A673 (cell line): ENCODE results near the gene WIF1. TPM values are rescaled to one million over a fixed set of nuclear protein-coding genes. Genes with fewer than 3 reads are reported as not detected.

Experiments used
- BruUV-seq: library from RNA; stranded (reverse); fragments of 400-500 nt; replicated peaks from 2 replicates; lab custom pipeline; 2021; lab: Mats Ljungman, UMichigan
- CTCF ChIA-PET: fragments of 300-600 bp; sonication (Branson Sonifier 250); formaldehyde crosslinking; loops from one replicate; lab custom pipeline; 2022; ENCODE audit warnings: antibody characterized with exemption; lab: Charles Lee
- POLR2A ChIA-PET: fragments of 300-600 bp; sonication (Branson Sonifier 250); formaldehyde crosslinking; loops from one replicate; lab custom pipeline; 2022; ENCODE audit warnings: antibody characterized with exemption; ENCODE audit not compliant: low non-redundant PET; lab: Charles Lee
- DNase-seq: peaks from one replicate; pipeline ENCODE4 v3.0.0-alpha.2; 2015; ENCODE audit warnings: low spot score
- H3K27ac ChIP-seq: fragments of 200-600 bp; sonication (generic); 2 replicates; pipeline ENCODE4 v1.5.1; 2016; ENCODE audit warnings: mixed run types, low read depth, mild to moderate bottlenecking, mixed read lengths, antibody characterized with exemption, low read length; ENCODE audit not compliant: poor library complexity, severe bottlenecking
- H3K27me3 ChIP-seq: fragments of 200-600 bp; sonication (generic); replicated peaks from 2 replicates; pipeline ENCODE4 v1.6.1; 2017; ENCODE audit warnings: mixed run types, low read depth, mild to moderate bottlenecking, mixed read lengths, antibody characterized with exemption, low read length; ENCODE audit not compliant: insufficient read depth, poor library complexity
- H3K36me3 ChIP-seq: fragments of 200-600 bp; sonication (generic); 2 replicates; pipeline ENCODE4 v1.6.1; 2016; ENCODE audit warnings: mixed run types, mild to moderate bottlenecking, mixed read lengths, antibody characterized with exemption, low read length; ENCODE audit not compliant: insufficient read depth, poor library complexity, severe bottlenecking
- H3K4me1 ChIP-seq: fragments of 200-600 bp; sonication (generic); 2 replicates; pipeline ENCODE4 v1.6.1; 2017; ENCODE audit warnings: mixed run types, mild to moderate bottlenecking, mixed read lengths, antibody characterized with exemption, low read length; ENCODE audit not compliant: insufficient read depth, poor library complexity, severe bottlenecking
- H3K4me3 ChIP-seq: fragments of 200-600 bp; sonication (generic); 2 replicates; pipeline ENCODE4 v1.5.1; 2016; ENCODE audit warnings: low read depth, mixed run types, mild to moderate bottlenecking, mixed read lengths, low read length; ENCODE audit not compliant: poor library complexity, severe bottlenecking
- H3K9me3 ChIP-seq: fragments of 200-600 bp; sonication (generic); 2 replicates; pipeline ENCODE4 v1.6.1; 2016; ENCODE audit warnings: mixed run types, low read depth, mild to moderate bottlenecking, mixed read lengths, antibody characterized with exemption, low read length; ENCODE audit not compliant: poor library complexity, severe bottlenecking
- CTCF ChIP-seq: fragments of 300-800, 200-600 bp; sonication (generic); conservative IDR thresholded peaks from 2 replicates; pipeline ENCODE4 v1.5.1; 2017; ENCODE audit warnings: low read depth, mild to moderate bottlenecking, antibody characterized with exemption, low read length, moderate library complexity, mixed read lengths
- EZH2 ChIP-seq: fragments of 200-600 bp; sonication (generic); IDR thresholded peaks from 2 replicates; pipeline ENCODE4 v1.6.1; 2017; ENCODE audit warnings: borderline replicate concordance, low read depth, mild to moderate bottlenecking, mixed read lengths, antibody characterized with exemption, low read length; ENCODE audit not compliant: poor library complexity, severe bottlenecking
- intact Hi-C: fragments of 100-400 bp; cut with micrococcal nuclease; formaldehyde crosslinking; loops from one replicate; pipeline ENCODE4 v1.10.0; 2022; ENCODE audit not compliant: unreplicated experiment
- total RNA-seq: library from RNA; stranded (reverse); gene quantifications from 2 replicates; pipeline ENCODE4 v1.2.3, GENCODE V29; 2021

WIF1 gene
- total RNA-seq, 1 experiment from 2014 or later, result not detected

- H3K4me1 ChIP-seq, result no peaks in the 10 kb centered on the region
- no peak for DNase-seq
- ChIA-PET POLR2A (no interaction called here), CTCF (no interaction called here)
- H3K4me3 ChIP-seq, result no peak overlapping the region
- H3K36me3 ChIP-seq, result no peaks in the 10 kb centered on the region
- H3K9me3 ChIP-seq, result no peaks in the 10 kb centered on the region
- peaks cover 71% of the 10 kb centered on the region for H3K27me3 ChIP-seq
- no peak overlapping the region for H3K27ac ChIP-seq
- no peak for TF ChIP-seq CTCF
- TF ChIP-seq EZH2, result no peak
- BruUV-seq, result no TSS peak
- intact Hi-C loops, result no loop called here
These were observed 38.7 kb downstream of the WIF1 start for GRCh38 chr12:65082406-65082805.

- ChIA-PET POLR2A (no interaction called here), CTCF (no interaction called here)
- H3K4me1 ChIP-seq, result no peaks in the 10 kb centered on the region
- BruUV-seq, result no TSS peak
- intact Hi-C loops, result no loop called here
- DNase-seq, result no peak
- TF ChIP-seq EZH2, result no peak
- no peak for TF ChIP-seq CTCF
- no peaks in the 10 kb centered on the region for H3K36me3 ChIP-seq
- no peak overlapping the region for H3K4me3 ChIP-seq
- H3K9me3 ChIP-seq, result no peaks in the 10 kb centered on the region
- no peak overlapping the region for H3K27ac ChIP-seq
- H3K27me3 ChIP-seq, result peaks cover 78% of the 10 kb centered on the region
These were observed 39.6 kb downstream of the WIF1 start for GRCh38 chr12:65081496-65081895.

- TF ChIP-seq CTCF (no peak), EZH2 (no peak)
- H3K27me3 ChIP-seq, result peaks cover 43% of the 10 kb centered on the region
These were observed 46.2 kb downstream of the WIF1 start for GRCh38 chr12:65074932-65075331.

More at GRCh38 chr12:65074932-65075331, 46.2 kb downstream of the WIF1 start:
- intact Hi-C loops, result no loop called here
- Histone ChIP-seq H3K36me3 (no peaks in the 10 kb centered on the region), H3K4me3 (no peak overlapping the region), H3K9me3 (no peaks in the 10 kb centered on the region), H3K27ac (no peak overlapping the region), H3K4me1 (no peaks in the 10 kb centered on the region)
- CTCF ChIA-PET, result no interaction called here
- POLR2A ChIA-PET, result no interaction called here
- BruUV-seq, result no TSS peak
- no peak for DNase-seq
